ENCODE data around the gene GPRC5C.

DNA sequence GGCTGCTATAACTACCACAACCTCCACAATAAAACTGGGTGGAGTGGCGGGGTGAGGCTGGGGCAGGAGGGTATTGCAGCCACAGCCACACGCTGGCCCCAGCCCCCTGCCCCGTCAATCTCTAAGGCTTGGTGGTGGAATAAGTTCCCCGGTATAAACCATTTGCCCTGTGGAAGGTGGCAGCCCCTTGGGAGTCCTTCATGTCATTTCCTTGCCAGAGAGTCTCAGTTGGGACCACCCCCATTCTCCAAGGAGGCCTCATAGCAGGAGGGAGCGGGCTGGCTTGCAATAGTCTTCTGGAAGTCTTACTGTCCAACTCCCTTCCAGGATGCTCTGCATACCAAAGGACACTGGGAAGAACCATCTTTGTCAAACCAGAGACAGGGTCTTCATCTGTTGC is 54.0 kb downstream of the GPRC5C start:
- TF ChIP-seq, protein P1, sequence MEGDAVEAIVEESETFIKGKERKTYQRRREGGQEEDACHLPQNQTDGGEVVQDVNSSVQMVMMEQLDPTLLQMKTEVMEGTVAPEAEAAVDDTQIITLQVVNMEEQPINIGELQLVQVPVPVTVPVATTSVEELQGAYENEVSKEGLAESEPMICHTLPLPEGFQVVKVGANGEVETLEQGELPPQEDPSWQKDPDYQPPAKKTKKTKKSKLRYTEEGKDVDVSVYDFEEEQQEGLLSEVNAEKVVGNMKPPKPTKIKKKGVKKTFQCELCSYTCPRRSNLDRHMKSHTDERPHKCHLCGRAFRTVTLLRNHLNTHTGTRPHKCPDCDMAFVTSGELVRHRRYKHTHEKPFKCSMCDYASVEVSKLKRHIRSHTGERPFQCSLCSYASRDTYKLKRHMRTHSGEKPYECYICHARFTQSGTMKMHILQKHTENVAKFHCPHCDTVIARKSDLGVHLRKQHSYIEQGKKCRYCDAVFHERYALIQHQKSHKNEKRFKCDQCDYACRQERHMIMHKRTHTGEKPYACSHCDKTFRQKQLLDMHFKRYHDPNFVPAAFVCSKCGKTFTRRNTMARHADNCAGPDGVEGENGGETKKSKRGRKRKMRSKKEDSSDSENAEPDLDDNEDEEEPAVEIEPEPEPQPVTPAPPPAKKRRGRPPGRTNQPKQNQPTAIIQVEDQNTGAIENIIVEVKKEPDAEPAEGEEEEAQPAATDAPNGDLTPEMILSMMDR (IDR thresholded peaks at IDR 0.05) = no peak
- TF ChIP-seq POLR2AphosphoS5 (IDR thresholded peaks at IDR 0.05) (no peak), EP300 (IDR thresholded peaks at IDR 0.05) (no peak), POLR2A (IDR thresholded peaks at IDR 0.05) (no peak)
